ENCODE results near the gene APBB1.

DNA sequence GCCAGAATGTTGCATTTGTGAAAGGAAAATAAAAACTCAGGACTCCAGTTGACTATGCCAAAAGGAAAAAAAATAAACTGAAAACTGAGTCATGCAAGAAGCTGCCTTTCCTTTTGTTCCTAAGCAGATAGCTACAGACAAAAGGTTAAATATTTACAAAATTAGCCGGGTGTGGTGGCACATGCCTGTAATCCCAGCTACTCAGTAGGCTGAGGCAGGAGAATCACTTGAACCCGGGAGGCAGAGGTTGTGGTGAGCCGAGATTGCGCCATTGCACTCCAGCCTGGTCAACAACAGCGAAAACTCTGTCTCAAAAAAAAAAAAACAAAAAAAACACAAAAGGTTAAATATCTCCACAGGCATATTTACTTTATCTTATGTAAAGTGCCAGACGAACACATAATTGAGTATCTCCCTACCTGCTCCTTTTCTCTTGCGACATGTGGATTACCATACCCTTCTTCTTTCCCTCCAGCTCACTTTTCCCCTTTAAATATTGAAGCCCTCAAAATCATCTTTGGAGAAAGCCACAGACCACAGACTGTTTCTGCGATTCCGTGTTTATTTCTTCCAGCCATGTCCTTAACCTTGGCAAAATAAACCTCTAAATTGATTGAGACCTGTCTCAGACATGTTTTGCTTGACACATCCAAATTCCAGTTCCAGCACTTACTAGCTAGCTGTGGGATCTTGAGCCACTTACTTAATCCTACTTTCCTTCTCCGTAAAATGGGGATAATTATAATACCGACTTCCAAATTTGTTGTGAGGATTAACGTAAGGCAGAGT, 30.9 kb downstream of the APBB1 start:
- TF ChIP-seq, protein P1, sequence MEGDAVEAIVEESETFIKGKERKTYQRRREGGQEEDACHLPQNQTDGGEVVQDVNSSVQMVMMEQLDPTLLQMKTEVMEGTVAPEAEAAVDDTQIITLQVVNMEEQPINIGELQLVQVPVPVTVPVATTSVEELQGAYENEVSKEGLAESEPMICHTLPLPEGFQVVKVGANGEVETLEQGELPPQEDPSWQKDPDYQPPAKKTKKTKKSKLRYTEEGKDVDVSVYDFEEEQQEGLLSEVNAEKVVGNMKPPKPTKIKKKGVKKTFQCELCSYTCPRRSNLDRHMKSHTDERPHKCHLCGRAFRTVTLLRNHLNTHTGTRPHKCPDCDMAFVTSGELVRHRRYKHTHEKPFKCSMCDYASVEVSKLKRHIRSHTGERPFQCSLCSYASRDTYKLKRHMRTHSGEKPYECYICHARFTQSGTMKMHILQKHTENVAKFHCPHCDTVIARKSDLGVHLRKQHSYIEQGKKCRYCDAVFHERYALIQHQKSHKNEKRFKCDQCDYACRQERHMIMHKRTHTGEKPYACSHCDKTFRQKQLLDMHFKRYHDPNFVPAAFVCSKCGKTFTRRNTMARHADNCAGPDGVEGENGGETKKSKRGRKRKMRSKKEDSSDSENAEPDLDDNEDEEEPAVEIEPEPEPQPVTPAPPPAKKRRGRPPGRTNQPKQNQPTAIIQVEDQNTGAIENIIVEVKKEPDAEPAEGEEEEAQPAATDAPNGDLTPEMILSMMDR (IDR thresholded peaks at IDR 0.05 in 8 of 11, conservative IDR thresholded peaks at IDR 0.05 in 3 of 11), result no peak
- TF ChIP-seq POLR2A (IDR thresholded peaks at IDR 0.05), result no peak

Data from spleen (tissue), 7 donors.